ENCODE data around the gene DGKH.

- TF ChIP-seq EZH2 (IDR thresholded peaks at IDR 0.05; ENCODE audit: borderline replicate concordance, insufficient read depth, low read length, poor library complexity, severe bottlenecking): no peak
- no peak for TF ChIP-seq MXI1 (conservative IDR thresholded peaks at IDR 0.05; ENCODE audit: poor library complexity, severe bottlenecking)
- no peak for TF ChIP-seq EP300 (conservative IDR thresholded peaks at IDR 0.05; ENCODE audit: poor library complexity, severe bottlenecking)
- TF ChIP-seq CTCF (IDR thresholded peaks at IDR 0.05; ENCODE audit: poor library complexity, severe bottlenecking): no peak
- no peak for TF ChIP-seq POLR2AphosphoS5 (IDR thresholded peaks at IDR 0.05)
Observed at GRCh38 chr13:42274386-42275097, 226.1 kb downstream of the DGKH start.

Measured in neural cell (in vitro differentiated cells).